ENCODE measurements around the gene MAGI2. TPM values are rescaled to one million over a fixed set of nuclear protein-coding genes. Genes with fewer than 3 reads are reported as not detected.

Gene MAGI2
- total and polyA plus RNA-seq, 2 experiments from 2014 or later: 10.4 to 26.4 TPM

GRCh38 chr7:79401254-79401653, 52.2 kb downstream of the MAGI2 start:
- no peaks in the 10 kb centered on the region for H3K27me3 Mint-ChIP-seq (ENCODE audit: insufficient read depth, low read depth, poor library complexity)
- Histone ChIP-seq H3K4me3 (no peak overlapping the region), H3F3A (replicated peaks; ENCODE audit: low read depth) (no peaks in the 10 kb centered on the region), H3K27me3 (ENCODE audit: insufficient read depth) (no peaks in the 10 kb centered on the region), H3K4me2 (no peak overlapping the region), H3K36me3 (ENCODE audit: insufficient read depth) (no peaks in the 10 kb centered on the region), H3K9me2 (ENCODE audit: insufficient read depth) (no peaks in the 10 kb centered on the region), H3K79me2 (replicated peaks; ENCODE audit: insufficient read depth) (no peaks in the 10 kb centered on the region), H3K4me1 (ENCODE audit: insufficient read depth) (no peaks in the 10 kb centered on the region), H4K20me1 (replicated peaks; ENCODE audit: insufficient read depth) (no peaks in the 10 kb centered on the region), H2AFZ (no peak overlapping the region), H3K27ac (ENCODE audit: low read depth) (no peak overlapping the region)
- ATAC-seq (no peak), DNase-seq (ENCODE audit: low spot score) (no peak)
- H3K4me1 Mint-ChIP-seq: no peaks in the 10 kb centered on the region
- TF ChIP-seq EZH2phosphoT487 (IDR thresholded peaks at IDR 0.05; ENCODE audit: unreplicated experiment) (no peak), EZH2 (IDR thresholded peaks at IDR 0.05; ENCODE audit: low read depth, unreplicated experiment) (no peak), STAT1 (IDR thresholded peaks at IDR 0.05; ENCODE audit: unreplicated experiment) (no peak), ETS1 (IDR thresholded peaks at IDR 0.05) (no peak), CTCF (conservative IDR thresholded peaks at IDR 0.05; ENCODE audit: low read depth in 2 of 2) (no peak), JUNB (IDR thresholded peaks at IDR 0.05; ENCODE audit: unreplicated experiment) (no peak), NANOG (IDR thresholded peaks at IDR 0.05; ENCODE audit: borderline replicate concordance) (no peak), POLR2AphosphoS5 (IDR thresholded peaks at IDR 0.05; ENCODE audit: low read depth) (no peak), ZNF331 (CRISPR knock-in tag; IDR thresholded peaks at IDR 0.05; ENCODE audit: low read depth) (no peak), ZNF114 (CRISPR knock-in tag; IDR thresholded peaks at IDR 0.05) (no peak)
- no peaks in the 10 kb centered on the region for H3K9me3 Mint-ChIP-seq
- H3K36me3 Mint-ChIP-seq (ENCODE audit: low read depth): no peaks in the 10 kb centered on the region
- no peak overlapping the region for H3K27ac Mint-ChIP-seq
- H3K4me3 Mint-ChIP-seq: no peak overlapping the region

GRCh38 chr7:79400222-79400621, 53.2 kb downstream of the MAGI2 start:
- no peak overlapping the region for H3K4me3 ChIP-seq
- H3K27me3 ChIP-seq (ENCODE audit: insufficient read depth): no peaks in the 10 kb centered on the region
- DNase-seq (ENCODE audit: low spot score) (no peak), ATAC-seq (no peak)
- no peaks in the 10 kb centered on the region for H3K4me1 ChIP-seq (ENCODE audit: insufficient read depth)
- Mint-ChIP-seq H3K4me1 (no peaks in the 10 kb centered on the region), H3K27ac (no peak overlapping the region), H3K36me3 (ENCODE audit: low read depth) (no peaks in the 10 kb centered on the region), H3K9me3 (no peaks in the 10 kb centered on the region), H3K27me3 (ENCODE audit: insufficient read depth, low read depth, poor library complexity) (no peaks in the 10 kb centered on the region), H3K4me3 (no peak overlapping the region)
- no peak overlapping the region for H3K4me2 ChIP-seq
- no peak overlapping the region for H2AFZ ChIP-seq
- H4K20me1 ChIP-seq (replicated peaks; ENCODE audit: insufficient read depth): no peaks in the 10 kb centered on the region
- H3K36me3 ChIP-seq (ENCODE audit: insufficient read depth): no peaks in the 10 kb centered on the region
- no peaks in the 10 kb centered on the region for H3F3A ChIP-seq (replicated peaks; ENCODE audit: low read depth)
- no peaks in the 10 kb centered on the region for H3K9me2 ChIP-seq (ENCODE audit: insufficient read depth)
- H3K27ac ChIP-seq (ENCODE audit: low read depth): no peak overlapping the region
- H3K79me2 ChIP-seq (replicated peaks; ENCODE audit: insufficient read depth): no peaks in the 10 kb centered on the region
- no peak for TF ChIP-seq NANOG (IDR thresholded peaks at IDR 0.05; ENCODE audit: borderline replicate concordance)
- TF ChIP-seq STAT1 (IDR thresholded peaks at IDR 0.05; ENCODE audit: unreplicated experiment): no peak
- TF ChIP-seq ZNF114 (CRISPR knock-in tag; IDR thresholded peaks at IDR 0.05): no peak
- no peak for TF ChIP-seq ZNF462 (CRISPR knock-in tag; IDR thresholded peaks at IDR 0.05)
